ENCODE measurements around the gene GPSM1. TPM values are rescaled to one million over a fixed set of nuclear protein-coding genes. Genes with fewer than 3 reads are reported as not detected.
A peak's percentile ranks its signal among the peaks of the same experiment; 100 is the strongest.

Gene GPSM1
- total RNA-seq, 1 experiment from 2014 or later = 26.9 TPM

GRCh38 chr9:136282272-136282861 is 45.0 kb upstream of the GPSM1 start:
- peaks cover 5% of the 10 kb centered on the region; the same call in 1 of the 2 replicates for H3K4me1 ChIP-seq (ENCODE audit: insufficient read depth, low read length)
- H3K9ac ChIP-seq (ENCODE audit: low read length) = no peak overlapping the region
- no peaks in the 10 kb centered on the region for H3F3A ChIP-seq (ENCODE audit: low read length, unreplicated experiment)
- no peak overlapping the region for H3K4me2 ChIP-seq (ENCODE audit: low read length)
- H3K27ac ChIP-seq (ENCODE audit: low read length) = no peak overlapping the region
- no peaks in the 10 kb centered on the region for H3K79me2 ChIP-seq (ENCODE audit: low read length)
- H3K27me3 ChIP-seq (ENCODE audit: low read length) = no peaks in the 10 kb centered on the region
- intact Hi-C loops (cut with micrococcal nuclease) = loop anchor here (5.0 kb wide), 1 partner anchor 145 kb away; no protein-coding TSS in a partner anchor
- DNase-seq = no peak
- H3K9me2 ChIP-seq (replicated peaks; ENCODE audit: low read length) = no peaks in the 10 kb centered on the region
- H3K36me3 ChIP-seq (ENCODE audit: low read depth, low read length) = no peaks in the 10 kb centered on the region
- POLR2A ChIA-PET (ENCODE audit: unreplicated experiment) = no interaction called here
- H3K9me3 ChIP-seq (ENCODE audit: low read length) = no peaks in the 10 kb centered on the region
- H2AFZ ChIP-seq (ENCODE audit: low read length) = no peak overlapping the region
- no peak overlapping the region for H3K4me3 ChIP-seq (ENCODE audit: low read length)
- ATAC-seq = no peak
- no peak for TF ChIP-seq CTCF (conservative IDR thresholded peaks at IDR 0.05; ENCODE audit: low read depth, low read length)
- TF ChIP-seq EZH2phosphoT487 (IDR thresholded peaks at IDR 0.05; ENCODE audit: borderline replicate concordance, low read length) = no peak
- no peak for TF ChIP-seq EZH2 (IDR thresholded peaks at IDR 0.05; ENCODE audit: low read length, unreplicated experiment)
- BruUV-seq (replicated peaks) = no TSS peak
- CTCF ChIA-PET = no interaction called here
- H4K20me1 ChIP-seq (ENCODE audit: low read length) = no peaks in the 10 kb centered on the region

GRCh38 chr9:136283291-136284235 is 43.8 kb upstream of the GPSM1 start:
- Histone ChIP-seq H3K4me2 (ENCODE audit: low read length) (peak overlapping the region; percentile 95), H3K27me3 (ENCODE audit: low read length) (no peaks in the 10 kb centered on the region), H3K9ac (ENCODE audit: low read length) (no peak overlapping the region; the same call in 1 of the 2 replicates), H2AFZ (ENCODE audit: low read length) (peak overlapping the region; percentile 97), H3K27ac (ENCODE audit: low read length) (no peak overlapping the region), H3K36me3 (ENCODE audit: low read depth, low read length) (no peaks in the 10 kb centered on the region), H3K4me3 (ENCODE audit: low read length) (peak overlapping the region; percentile 68), H3K9me3 (ENCODE audit: low read length) (no peaks in the 10 kb centered on the region), H3K79me2 (ENCODE audit: low read length) (no peaks in the 10 kb centered on the region), H4K20me1 (ENCODE audit: low read length) (no peaks in the 10 kb centered on the region), H3K4me1 (ENCODE audit: insufficient read depth, low read length) (peaks cover 5% of the 10 kb centered on the region; the same call in 1 of the 2 replicates), H3F3A (ENCODE audit: low read length, unreplicated experiment) (no peaks in the 10 kb centered on the region), H3K9me2 (replicated peaks; ENCODE audit: low read length) (no peaks in the 10 kb centered on the region)
- ChIA-PET POLR2A (ENCODE audit: unreplicated experiment) (no interaction called here), CTCF (interaction anchor here (0.6 to 1.0 kb wide), 2 partner anchors 18 to 64 kb away, joined by 3 read pairs; no protein-coding TSS in a partner anchor)
- TF ChIP-seq EZH2 (IDR thresholded peaks at IDR 0.05; ENCODE audit: low read length, unreplicated experiment) (no peak), CTCF (conservative IDR thresholded peaks at IDR 0.05; ENCODE audit: low read depth, low read length) (peak; percentile 75), EZH2phosphoT487 (IDR thresholded peaks at IDR 0.05; ENCODE audit: borderline replicate concordance, low read length) (no peak)
- peak; percentile 98 for ATAC-seq
- peak; percentile 76 for DNase-seq
- no TSS peak for BruUV-seq (replicated peaks)
- intact Hi-C loops (cut with micrococcal nuclease) = loop anchor here (5.0 kb wide), 1 partner anchor 146 kb away; no protein-coding TSS in a partner anchor

All from PC-3 (cell line).